H1 (cell line): ENCODE results near the gene ADAMTS15. TPM values are rescaled to one million over a fixed set of nuclear protein-coding genes. Genes with fewer than 3 reads are reported as not detected.

Experiments
- CTCF ChIA-PET: fragments of 300-600 bp; sonication (Branson Sonifier 250); formaldehyde crosslinking; loops from one replicate; lab custom pipeline; 2021; ENCODE audit not compliant: partially characterized antibody; lab: Charles Lee
- POLR2A ChIA-PET: fragments of 300-600 bp; sonication (Branson Sonifier 250); formaldehyde crosslinking; loops from one replicate; lab custom pipeline; 2021; ENCODE audit warnings: inconsistent platforms; ENCODE audit not compliant: partially characterized antibody; lab: Charles Lee
- DNase-seq, 2 experiments: peaks; one replicate each; pipeline versions ENCODE4 v3.0.0 to v3.0.0-alpha.2; 2010 to 2022; ENCODE audit warnings: low spot score in 2 of 2, low read depth in 1 of 2, mixed read lengths in 1 of 2
- FAIRE-seq: peaks from 2 replicates; lab custom pipeline; 2011; peaks lifted over from hg19 to GRCh38; lab: Jason Lieb, UNC
- H2AFZ ChIP-seq: 2 replicates; pipeline ENCODE4 v1.8.1; 2012; ENCODE audit warnings: low read length, inconsistent platforms
- H2AK5ac ChIP-seq: 2 replicates; pipeline ENCODE4 v1.6.1; 2013; ENCODE audit warnings: low read depth, low read length
- H2BK120ac ChIP-seq: replicated peaks from 2 replicates; pipeline ENCODE3; 2013; ENCODE audit warnings: low read depth, low read length, inconsistent platforms
- H2BK12ac ChIP-seq: 2 replicates; pipeline ENCODE4 v1.6.1; 2013; ENCODE audit warnings: low read depth, low read length
- H2BK15ac ChIP-seq: 2 replicates; pipeline ENCODE4 v1.6.1; 2013; ENCODE audit warnings: low read length
- H2BK20ac ChIP-seq: 2 replicates; pipeline ENCODE4 v1.6.1; 2013; ENCODE audit warnings: low read length
- H2BK5ac ChIP-seq: 2 replicates; pipeline ENCODE4 v1.6.1; 2013; ENCODE audit warnings: low read depth, low read length
- H3K14ac ChIP-seq: 2 replicates; pipeline ENCODE4 v1.6.1; 2013; ENCODE audit warnings: inconsistent platforms; ENCODE audit not compliant: insufficient read length
- H3K18ac ChIP-seq: 2 replicates; pipeline ENCODE4 v1.6.1; 2013; ENCODE audit warnings: low read length; ENCODE audit errors: extremely low read depth
- H3K23ac ChIP-seq: 2 replicates; pipeline ENCODE4 v1.6.1; 2013; ENCODE audit warnings: inconsistent platforms; ENCODE audit not compliant: insufficient read length
- H3K23me2 ChIP-seq: 2 replicates; pipeline ENCODE4 v1.6.1; 2013; ENCODE audit warnings: low read depth, low read length
- H3K27ac ChIP-seq: 2 replicates; pipeline ENCODE4 v1.6.1; 2011; ENCODE audit warnings: low read depth, low read length, inconsistent platforms
- H3K27me3 ChIP-seq, 4 experiments: replicated peaks in 1 of 4; 1 replicate in 1 of 4; 2 replicates in 3 of 4; pipeline versions ENCODE4 v1.6.1 to v1.8.1; 2011 to 2013; ENCODE audit warnings: low read length in 3 of 4, mild to moderate bottlenecking in 3 of 4, inconsistent platforms in 2 of 4, mixed read lengths in 2 of 4, moderate library complexity in 1 of 4; ENCODE audit not compliant: control insufficient read depth in 3 of 4, insufficient read depth in 3 of 4; ENCODE audit errors: extremely low read depth in 1 of 4
- H3K36me3 ChIP-seq, 4 experiments: 2 replicates each; pipeline versions ENCODE4 v1.6.1 to v1.8.1; 2011 to 2013; ENCODE audit warnings: mild to moderate bottlenecking in 4 of 4, low read length in 3 of 4, moderate library complexity in 2 of 4, control low read depth in 1 of 4, inconsistent platforms in 1 of 4; ENCODE audit not compliant: insufficient read depth in 4 of 4, control insufficient read depth in 2 of 4
- H3K4ac ChIP-seq: replicated peaks from 2 replicates; pipeline ENCODE3; 2013; ENCODE audit warnings: low read length, low read depth, mixed read lengths, inconsistent platforms; ENCODE audit not compliant: insufficient read length
- H3K4me1 ChIP-seq, 4 experiments: replicated peaks in 1 of 4; 1 replicate in 1 of 4; 2 replicates in 3 of 4; pipeline versions ENCODE4 v1.6.1 to v1.8.1; 2011 to 2013; ENCODE audit warnings: low read length in 3 of 4, inconsistent platforms in 2 of 4, mixed read lengths in 1 of 4; ENCODE audit not compliant: insufficient read depth in 4 of 4, control insufficient read depth in 3 of 4
- H3K4me2 ChIP-seq, 2 experiments: 2 replicates each; pipeline versions ENCODE4 v1.6.1 to v1.8.1; 2011 to 2013; ENCODE audit warnings: low read depth in 2 of 2, low read length in 2 of 2, control low read depth in 1 of 2, inconsistent platforms in 1 of 2, mild to moderate bottlenecking in 1 of 2; ENCODE audit not compliant: insufficient read depth in 1 of 2
- H3K4me3 ChIP-seq, 4 experiments: fragments of 200-600, 300-600 bp in 1 of 4; sonication (generic), shearing (Covaris generic), sonication (Bioruptor Twin) in 1 of 4; 2 replicates each; pipeline versions ENCODE4 v1.5.1 to v1.8.1; 2011 to 2016; ENCODE audit warnings: low read length in 4 of 4, low read depth in 3 of 4, control low read depth in 2 of 4, inconsistent platforms in 2 of 4, mild to moderate bottlenecking in 2 of 4, mixed read lengths in 1 of 4, moderate library complexity in 1 of 4; ENCODE audit not compliant: insufficient read depth in 2 of 4; ENCODE audit errors: extremely low read depth in 1 of 4
- H3K56ac ChIP-seq: replicated peaks from 2 replicates; pipeline ENCODE3; 2013; ENCODE audit warnings: low read depth, mild to moderate bottlenecking, mixed read lengths, low read length, inconsistent platforms; ENCODE audit not compliant: insufficient read length
- H3K79me1 ChIP-seq: 2 replicates; pipeline ENCODE4 v1.6.1; 2013; ENCODE audit warnings: low read depth, low read length, control low read depth
- H3K79me2 ChIP-seq, 2 experiments: 2 replicates each; pipeline versions ENCODE4 v1.6.1 to v1.8.1; 2012 to 2013; ENCODE audit warnings: low read length in 2 of 2, mild to moderate bottlenecking in 2 of 2, inconsistent platforms in 1 of 2; ENCODE audit not compliant: insufficient read depth in 2 of 2, control insufficient read depth in 1 of 2
- H3K9ac ChIP-seq, 4 experiments: replicated peaks in 1 of 4; 1 replicate in 1 of 4; 2 replicates in 3 of 4; pipeline versions ENCODE4 v1.6.1 to v1.8.1; 2011 to 2013; ENCODE audit warnings: low read depth in 3 of 4, low read length in 3 of 4, control low read depth in 2 of 4, mild to moderate bottlenecking in 2 of 4, moderate library complexity in 2 of 4, inconsistent platforms in 1 of 4; ENCODE audit errors: extremely low read depth in 1 of 4
- H3K9me3 ChIP-seq, 2 experiments: 2 replicates each; pipeline versions ENCODE4 v1.6.1 to v1.8.1; 2012 to 2013; ENCODE audit warnings: mild to moderate bottlenecking in 2 of 2, moderate library complexity in 2 of 2, control low read depth in 1 of 2, inconsistent platforms in 1 of 2, low read depth in 1 of 2, low read length in 1 of 2, mixed read lengths in 1 of 2; ENCODE audit not compliant: insufficient read depth in 2 of 2
- H4K20me1 ChIP-seq, 2 experiments: replicated peaks in 1 of 2; 2 replicates each; pipeline versions ENCODE3 to v1.8.1; 2011 to 2013; ENCODE audit warnings: inconsistent platforms in 2 of 2, low read length in 2 of 2, mild to moderate bottlenecking in 1 of 2; ENCODE audit not compliant: insufficient read depth in 2 of 2, control insufficient read depth in 1 of 2
- H4K5ac ChIP-seq: 2 replicates; pipeline ENCODE4 v1.6.1; 2013; ENCODE audit warnings: low read length, low read depth, mixed read lengths, inconsistent platforms; ENCODE audit not compliant: insufficient read length
- H4K8ac ChIP-seq: 2 replicates; pipeline ENCODE4 v1.8.0; 2013; ENCODE audit warnings: mild to moderate bottlenecking, moderate library complexity, low read length, inconsistent platforms; ENCODE audit not compliant: insufficient read depth; ENCODE audit errors: extremely low read depth
- H4K91ac ChIP-seq: replicated peaks from 2 replicates; pipeline ENCODE3; 2013; ENCODE audit warnings: low read length, mixed read lengths, inconsistent platforms; ENCODE audit not compliant: insufficient read length
- BRCA1 ChIP-seq: IDR thresholded peaks from 2 replicates; pipeline ENCODE4 v1.6.1; 2012; ENCODE audit warnings: low read depth, low read length, improper control_type of control experiment
- CEBPB ChIP-seq: IDR thresholded peaks from 2 replicates; pipeline ENCODE4 v1.6.1; 2012; ENCODE audit warnings: low read depth, low read length
- CREB1 ChIP-seq: IDR thresholded peaks from 2 replicates; pipeline ENCODE4 v1.6.1; 2012; ENCODE audit warnings: inconsistent platforms
- EGR1 ChIP-seq: IDR thresholded peaks from 2 replicates; pipeline ENCODE4 v1.6.1; 2011; ENCODE audit warnings: low read depth, low read length, borderline replicate concordance
- FOSL1 ChIP-seq: IDR thresholded peaks from 2 replicates; pipeline ENCODE4 v1.6.1; 2011; ENCODE audit warnings: mild to moderate bottlenecking, low read depth, low read length, moderate library complexity; ENCODE audit not compliant: insufficient read depth
- GTF2F1 ChIP-seq: IDR thresholded peaks from 2 replicates; pipeline ENCODE4 v1.6.1; 2012; ENCODE audit warnings: low read depth, low read length, improper control_type of control experiment, borderline replicate concordance
- JUND ChIP-seq: IDR thresholded peaks from 2 replicates; pipeline ENCODE4 v1.6.1; 2011; ENCODE audit warnings: mild to moderate bottlenecking, improper control_type of control experiment, low read length
- NANOG ChIP-seq: IDR thresholded peaks from 2 replicates; pipeline ENCODE4 v1.6.1; 2011; ENCODE audit warnings: low read length, low read depth, mild to moderate bottlenecking, inconsistent platforms; ENCODE audit not compliant: insufficient read depth, poor library complexity, severe bottlenecking
- RAD21 ChIP-seq, 2 experiments: IDR thresholded peaks in 1 of 2; conservative IDR thresholded peaks in 1 of 2; 2 replicates each; pipeline ENCODE4 v1.6.1; 2011; ENCODE audit warnings: low read depth in 2 of 2, low read length in 2 of 2, improper control_type of control experiment in 1 of 2, inconsistent platforms in 1 of 2, mild to moderate bottlenecking in 1 of 2, moderate library complexity in 1 of 2
- RFX5 ChIP-seq: IDR thresholded peaks from 2 replicates; pipeline ENCODE4 v1.6.1; 2011; ENCODE audit warnings: low read depth, low read length, improper control_type of control experiment, borderline replicate concordance
- RXRA ChIP-seq: IDR thresholded peaks from 2 replicates; pipeline ENCODE4 v1.6.1; 2011; ENCODE audit warnings: low read depth, mild to moderate bottlenecking, low read length, moderate library complexity; ENCODE audit not compliant: insufficient read depth
- SIX5 ChIP-seq: IDR thresholded peaks from 2 replicates; pipeline ENCODE4 v1.6.1; 2011; ENCODE audit warnings: mild to moderate bottlenecking, low read depth, low read length
- TAF1 ChIP-seq: IDR thresholded peaks from 2 replicates; pipeline ENCODE4 v1.6.1; 2011; ENCODE audit warnings: mild to moderate bottlenecking, low read depth, low read length
- TCF12 ChIP-seq: IDR thresholded peaks from 2 replicates; pipeline ENCODE4 v1.6.1; 2011; ENCODE audit warnings: low read depth, mild to moderate bottlenecking, low read length
- ZNF274 ChIP-seq: IDR thresholded peaks from 2 replicates; pipeline ENCODE4 v1.7.0; 2012; ENCODE audit warnings: low read length, borderline replicate concordance; ENCODE audit errors: extremely low read depth
- whole genome bisulfite sequencing, 2 experiments: shearing (Covaris generic) in 1 of 2; methylation state at CpG; one replicate each; pipeline versions ENCODE4 v1.1.6 to v1.1.7; 2013 to 2015; ENCODE audit warnings: low lambda C conversion rate in 2 of 2, mixed read lengths in 2 of 2, inconsistent platforms in 1 of 2, low coverage in 1 of 2, missing lambda C conversion rate in 1 of 2; ENCODE audit not compliant: insufficient replicate concordance in 2 of 2, insufficient coverage in 1 of 2, insufficient read length in 1 of 2; ENCODE audit errors: extremely low coverage in 1 of 2, missing lambda C conversion rate in 1 of 2; 5-methylcytosine and 5-hydroxymethylcytosine counted together
- polyA plus RNA-seq, 7 experiments: library from polyadenylated mRNA; depleted of rRNA in 3 of 7; stranded (reverse) in 5 of 7; unstranded in 2 of 7; fragments of >200 nt in 5 of 7; fragments of 200-250 nt in 2 of 7; gene quantifications; 1 replicate in 5 of 7; 2 replicates in 1 of 7; 4 replicates in 1 of 7; pipeline versions ENCODE4 v1.2.1 to v1.2.3, GENCODE V29; 2011 to 2013; ENCODE audit warnings: missing spikeins in 2 of 7, mixed read lengths in 2 of 7
- total RNA-seq: library from RNA; stranded (reverse); fragmentation: NEBNext Ultra II Directional; extraction: Animal tissue kit (Norgen Biotek cat#: 25700); gene quantifications from 2 replicates; pipeline ENCODE4 v1.2.1, GENCODE V29; 2021

ADAMTS15 gene
- total and polyA plus RNA-seq, 2 of the 8 experiments (the other 6 are each of a cell fraction or from before 2014, with no cell fraction given) = 1.7 to 4.7 TPM

DNA sequence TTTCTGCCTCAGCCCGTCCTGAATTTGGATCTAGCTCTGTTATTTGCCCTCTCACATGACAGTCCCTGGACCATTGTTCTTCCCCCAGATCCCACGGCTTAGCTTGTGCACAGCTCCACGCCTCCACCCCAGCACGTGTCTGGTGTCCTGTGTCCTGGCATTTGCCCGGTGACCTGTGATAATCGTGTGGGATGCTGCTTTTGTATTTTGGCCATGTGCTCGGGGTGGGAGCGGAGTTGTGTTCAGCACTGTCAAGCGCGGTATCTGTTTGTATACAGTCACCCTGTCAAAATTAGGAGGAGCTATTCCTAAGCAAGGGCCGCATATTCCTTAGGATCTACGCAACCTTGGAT, 31.9 kb upstream of the ADAMTS15 start:
- Histone ChIP-seq H2BK12ac (peak overlapping the region; percentile 42; the same call in 1 of the 2 replicates), H3K23me2 (no peaks in the 10 kb centered on the region), H2BK120ac (no peak overlapping the region), H3K18ac (peak overlapping the region; percentile 73; the same call in 1 of the 2 replicates), H3K4me1 (no peaks in the 10 kb centered on the region; a peak in 1 of 7 replicates), H3K9ac (no peak overlapping the region), H3K14ac (no peak overlapping the region), H2AFZ (no peak overlapping the region), H4K5ac (no peak overlapping the region), H4K91ac (peak overlapping the region; percentile 87), H3K4me3 (no peak overlapping the region), H3K23ac (no peak overlapping the region), H3K9me3 (no peaks in the 10 kb centered on the region), H2AK5ac (peak overlapping the region; percentile 54; the same call in 1 of the 2 replicates), H4K20me1 (no peaks in the 10 kb centered on the region), H2BK20ac (peak overlapping the region; percentile 63; the same call in 1 of the 2 replicates), H2BK5ac (peak overlapping the region; percentile 82; the same call in 1 of the 2 replicates), H3K4me2 (no peak overlapping the region), H3K27me3 (no peaks in the 10 kb centered on the region), H3K79me1 (no peaks in the 10 kb centered on the region), H3K27ac (no peak overlapping the region), H3K56ac (peak overlapping the region; percentile 14)
- 88% methylated on average over 12 of the region's 12 CpGs; no CpG with 5 or more reads in 1 of the 2 experiments for WGBS, 2 experiments
- ChIA-PET POLR2A (interaction anchor here (0.9 to 4.5 kb wide), 7 partner anchors 9 to 414 kb away, joined by 3 to 26 read pairs (median 4); partner anchors contain the start of gene PRDM10), CTCF (interaction anchor here (0.5 to 5.9 kb wide), 12 partner anchors 9 to 625 kb away, joined by 3 to 31 read pairs (median 4); partner anchors contain the start of gene ADAMTS8)
- FAIRE-seq (no peak), DNase-seq (no peak)
- TF ChIP-seq RFX5 = no peak
- TF ChIP-seq GTF2F1 = no peak
- no peak for TF ChIP-seq RXRA
- TF ChIP-seq SIX5 = no peak
- TF ChIP-seq NANOG = no peak
- TF ChIP-seq BRCA1 = no peak
- TF ChIP-seq EGR1 = no peak
- TF ChIP-seq CREB1 = no peak
- TF ChIP-seq RAD21 (IDR thresholded peaks at IDR 0.05 in 1 of 2, conservative IDR thresholded peaks at IDR 0.05 in 1 of 2; ENCODE audit: low read depth in 2 of 2, low read length in 2 of 2) = no peak
- no peak for TF ChIP-seq CEBPB
- TF ChIP-seq FOSL1 = no peak
- no peak for TF ChIP-seq ZNF274
- no peak for TF ChIP-seq TCF12
- no peak for TF ChIP-seq JUND
- no peak for TF ChIP-seq TAF1
- TF ChIP-seq, all 59 proteins: peak for 0
- no peak overlapping the region for H4K8ac ChIP-seq
- no peak overlapping the region for H3K4ac ChIP-seq
- 0 out of 8 replicates have a peak, but pooled peaks cover 0 to 4% (median 0%) of the 10 kb centered on the region in 4 experiments for H3K36me3 ChIP-seq
- H2BK15ac ChIP-seq = peak overlapping the region; percentile 33; the same call in 1 of the 2 replicates
- no peaks in the 10 kb centered on the region for H3K79me2 ChIP-seq
